Measurements from ENCODE around the gene GPR15LG. TPM values are rescaled to one million over a fixed set of nuclear protein-coding genes. Genes with fewer than 3 reads are reported as not detected.

GPR15LG gene
- total and polyA plus RNA-seq, 2 experiments from 2014 or later = not detected

DNA sequence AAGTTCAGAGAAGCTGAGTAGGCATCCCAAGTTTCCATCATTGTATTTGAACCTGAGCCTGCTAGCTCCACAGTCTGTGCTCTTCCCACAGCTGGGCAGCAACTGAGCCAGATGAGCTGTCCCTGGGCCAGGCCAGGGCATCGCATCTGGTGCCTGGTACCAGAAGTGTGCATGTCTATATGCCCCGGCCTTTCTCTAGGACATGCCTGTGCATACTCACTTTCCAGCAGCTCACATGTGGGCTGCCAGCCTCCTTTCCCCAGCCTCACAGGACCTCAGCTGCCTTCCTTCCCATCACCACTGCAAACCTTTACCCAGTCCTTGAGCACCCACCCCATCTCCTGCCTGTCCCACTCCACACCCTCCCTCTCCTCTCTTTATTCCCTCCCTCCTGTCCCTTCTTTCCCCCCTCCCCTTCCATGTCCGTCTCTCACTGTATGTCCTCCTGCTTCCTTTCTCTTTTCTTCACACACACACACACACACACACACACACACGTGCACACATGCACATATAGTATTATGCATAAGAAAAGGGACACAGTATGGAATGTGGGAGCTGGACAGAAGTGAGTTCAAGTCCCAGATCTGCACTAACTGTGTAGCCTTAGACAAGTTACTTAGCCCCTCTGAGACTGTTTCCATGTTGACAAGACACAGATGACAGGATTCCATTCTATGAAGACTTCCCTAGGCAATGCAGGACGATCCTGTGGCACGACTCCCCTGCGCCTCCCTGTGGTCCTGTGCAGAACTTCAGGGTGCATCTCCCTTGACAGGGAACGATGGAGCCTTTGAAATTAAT lies 31.6 kb downstream of the GPR15LG start:
- Histone ChIP-seq H4K20me1 (ENCODE audit: insufficient read depth) (no peaks in the 10 kb centered on the region), H2AFZ (no peak overlapping the region), H3K27me3 (replicated peaks; ENCODE audit: insufficient read depth) (peaks cover 9% of the 10 kb centered on the region; the same call in 1 of the 2 replicates), H3K4me3 (no peak overlapping the region), H3F3A (ENCODE audit: insufficient read depth) (no peaks in the 10 kb centered on the region), H3K4me1 (ENCODE audit: insufficient read depth) (no peaks in the 10 kb centered on the region), H3K9me2 (ENCODE audit: insufficient read depth) (no peaks in the 10 kb centered on the region), H3K79me2 (ENCODE audit: insufficient read depth) (no peaks in the 10 kb centered on the region), H3K4me2 (ENCODE audit: unreplicated experiment) (no peak overlapping the region), H3K27ac (no peak overlapping the region), H3K9ac (no peak overlapping the region), H3K36me3 (ENCODE audit: low read depth) (no peaks in the 10 kb centered on the region), H3K9me3 (ENCODE audit: low read depth) (no peaks in the 10 kb centered on the region)
- WGBS, 2 experiments (ENCODE audit: low coverage in 1 of 2, low lambda C conversion rate in 2 of 2, missing lambda C conversion rate in 2 of 2) = 20 to 31% methylated on average over 8 of the region's 8 CpGs
- DNase-seq = peak; percentile 69
- no peak for TF ChIP-seq EZH2 (IDR thresholded peaks at IDR 0.05; ENCODE audit: insufficient read depth, poor library complexity, severe bottlenecking)
- TF ChIP-seq EZH2phosphoT487 (IDR thresholded peaks at IDR 0.05; ENCODE audit: insufficient read depth, low read depth) = no peak
- in situ Hi-C loops (cut with MboI) = no loop called here

- H3K9me2 ChIP-seq (ENCODE audit: insufficient read depth) = no peaks in the 10 kb centered on the region
- H3K9ac ChIP-seq = no peak overlapping the region
- no peak for DNase-seq
- H3K4me1 ChIP-seq (ENCODE audit: insufficient read depth) = no peaks in the 10 kb centered on the region
- H3K27ac ChIP-seq = no peak overlapping the region
- H2AFZ ChIP-seq = no peak overlapping the region
- TF ChIP-seq EZH2 (IDR thresholded peaks at IDR 0.05; ENCODE audit: insufficient read depth, poor library complexity, severe bottlenecking) (no peak), EZH2phosphoT487 (IDR thresholded peaks at IDR 0.05; ENCODE audit: insufficient read depth, low read depth) (no peak)
- 44 to 48% methylated on average over 6 of the region's 6 CpGs for WGBS, 2 experiments (ENCODE audit: low coverage in 1 of 2, low lambda C conversion rate in 2 of 2, missing lambda C conversion rate in 2 of 2)
- in situ Hi-C loops (cut with MboI) = no loop called here
- H3K27me3 ChIP-seq (replicated peaks; ENCODE audit: insufficient read depth) = peaks cover 9% of the 10 kb centered on the region; the same call in 1 of the 2 replicates
- H3F3A ChIP-seq (ENCODE audit: insufficient read depth) = no peaks in the 10 kb centered on the region
- no peak overlapping the region for H3K4me3 ChIP-seq
- H3K36me3 ChIP-seq (ENCODE audit: low read depth) = no peaks in the 10 kb centered on the region
- H4K20me1 ChIP-seq (ENCODE audit: insufficient read depth) = no peaks in the 10 kb centered on the region
- no peaks in the 10 kb centered on the region for H3K9me3 ChIP-seq (ENCODE audit: low read depth)
- H3K4me2 ChIP-seq (ENCODE audit: unreplicated experiment) = no peak overlapping the region
- no peaks in the 10 kb centered on the region for H3K79me2 ChIP-seq (ENCODE audit: insufficient read depth)
These were observed 32.4 kb downstream of the GPR15LG start for GRCh38 chr10:84205853-84206525.

- in situ Hi-C loops (cut with MboI) = no loop called here
These were observed 34.4 kb downstream of the GPR15LG start for GRCh38 chr10:84208023-84208422.

DNA sequence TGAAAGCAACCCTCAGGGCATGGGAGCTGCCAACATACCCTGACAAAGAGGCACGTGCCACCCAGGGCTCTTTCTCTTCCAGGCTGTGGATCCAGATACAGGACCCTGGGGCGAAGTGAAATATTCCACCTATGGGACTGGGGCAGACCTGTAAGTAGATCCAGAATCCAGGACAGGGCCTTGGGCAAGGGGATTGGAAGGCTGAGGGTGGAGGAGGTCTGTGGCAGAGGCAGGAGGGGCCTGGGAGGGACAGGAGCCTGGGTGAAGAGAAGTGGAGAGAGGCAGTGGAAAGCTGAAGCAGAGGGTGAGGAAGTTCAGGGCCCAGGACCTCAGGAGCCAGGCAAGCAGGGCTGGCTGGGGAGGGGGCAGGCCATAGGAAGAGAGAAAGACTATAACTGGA lies 38.0 kb downstream of the GPR15LG start:
- in situ Hi-C loops (cut with MboI) = no loop called here
- Histone ChIP-seq H3K36me3 (ENCODE audit: low read depth) (no peaks in the 10 kb centered on the region), H3F3A (ENCODE audit: insufficient read depth) (no peaks in the 10 kb centered on the region), H3K27ac (no peak overlapping the region), H3K4me1 (ENCODE audit: insufficient read depth) (no peaks in the 10 kb centered on the region), H3K27me3 (replicated peaks; ENCODE audit: insufficient read depth) (peaks cover 8% of the 10 kb centered on the region; the same call in 1 of the 2 replicates), H4K20me1 (ENCODE audit: insufficient read depth) (no peaks in the 10 kb centered on the region), H3K79me2 (ENCODE audit: insufficient read depth) (no peaks in the 10 kb centered on the region), H2AFZ (no peak overlapping the region), H3K9me3 (ENCODE audit: low read depth) (no peaks in the 10 kb centered on the region), H3K9me2 (ENCODE audit: insufficient read depth) (no peaks in the 10 kb centered on the region), H3K4me2 (ENCODE audit: unreplicated experiment) (no peak overlapping the region), H3K9ac (no peak overlapping the region), H3K4me3 (no peak overlapping the region)
- DNase-seq = no peak
- TF ChIP-seq EZH2phosphoT487 (IDR thresholded peaks at IDR 0.05; ENCODE audit: insufficient read depth, low read depth) (no peak), EZH2 (IDR thresholded peaks at IDR 0.05; ENCODE audit: insufficient read depth, poor library complexity, severe bottlenecking) (no peak)
- WGBS, 2 experiments (ENCODE audit: low coverage in 1 of 2, low lambda C conversion rate in 2 of 2, missing lambda C conversion rate in 2 of 2) = 41 to 46% methylated on average over 2 of the region's 2 CpGs

More at GRCh38 chr10:84208023-84208422, 34.4 kb downstream of the GPR15LG start:
- Histone ChIP-seq H3K4me1 (ENCODE audit: insufficient read depth) (no peaks in the 10 kb centered on the region), H3K79me2 (ENCODE audit: insufficient read depth) (no peaks in the 10 kb centered on the region), H3K4me2 (ENCODE audit: unreplicated experiment) (no peak overlapping the region), H3K9me2 (ENCODE audit: insufficient read depth) (no peaks in the 10 kb centered on the region), H3K9me3 (ENCODE audit: low read depth) (no peaks in the 10 kb centered on the region), H3K27ac (no peak overlapping the region), H3K4me3 (no peak overlapping the region), H3K27me3 (replicated peaks; ENCODE audit: insufficient read depth) (peaks cover 9% of the 10 kb centered on the region; the same call in 1 of the 2 replicates), H2AFZ (no peak overlapping the region), H3K9ac (no peak overlapping the region), H3K36me3 (ENCODE audit: low read depth) (no peaks in the 10 kb centered on the region), H4K20me1 (ENCODE audit: insufficient read depth) (no peaks in the 10 kb centered on the region), H3F3A (ENCODE audit: insufficient read depth) (no peaks in the 10 kb centered on the region)
- TF ChIP-seq EZH2phosphoT487 (IDR thresholded peaks at IDR 0.05; ENCODE audit: insufficient read depth, low read depth) (no peak), EZH2 (IDR thresholded peaks at IDR 0.05; ENCODE audit: insufficient read depth, poor library complexity, severe bottlenecking) (no peak)
- WGBS, 2 experiments (ENCODE audit: low coverage in 1 of 2, low lambda C conversion rate in 2 of 2, missing lambda C conversion rate in 2 of 2) = 50 to 55% methylated on average over 10 of the region's 10 CpGs
- DNase-seq = no peak
